Stomach (tissue), 9 donors: Measurements from ENCODE around the gene TMPRSS3. TPM values are rescaled to one million over a fixed set of nuclear protein-coding genes. Genes with fewer than 3 reads are reported as not detected.

Experiments
- DNase-seq, 2 donors: peaks; one replicate each; pipeline versions ENCODE4 v3.0.0 to v3.0.0-alpha.2; 2013 to 2019
- H3K27ac ChIP-seq, 5 donors: fragments of 200-600 bp in 4 of 5; sonication (generic) in 4 of 5; one replicate each; pipeline ENCODE4 v1.5.1; 2013 to 2019; ENCODE audit warnings: mild to moderate bottlenecking in 1 of 5, moderate library complexity in 1 of 5
- H3K27me3 ChIP-seq, 3 donors: fragments of 200-600 bp; sonication (generic); one replicate each; pipeline ENCODE4 v1.5.1; 2017 to 2019; ENCODE audit warnings: mixed run types in 1 of 3
- H3K36me3 ChIP-seq, 4 donors: fragments of 200-600 bp; sonication (generic); 1 replicate in 3 of 4; 2 replicates in 1 of 4; pipeline ENCODE4 v1.5.1; 2016 to 2019
- H3K4me1 ChIP-seq, 4 donors: fragments of 200-600 bp; sonication (generic); one replicate each; pipeline ENCODE4 v1.5.1; 2016 to 2019
- H3K4me3 ChIP-seq, 4 donors: fragments of 200-600 bp; sonication (generic) in 3 of 4; one replicate each; pipeline ENCODE4 v1.5.1; 2016 to 2019; ENCODE audit warnings: mild to moderate bottlenecking in 1 of 4
- H3K9me3 ChIP-seq, 4 donors: fragments of 200-600 bp; sonication (generic); one replicate each; pipeline ENCODE4 v1.5.1; 2016 to 2019
- CTCF ChIP-seq, 7 experiments: fragments of 450-650 bp in 4 of 7; fragments of 200-600 bp in 3 of 7; sonication (generic) in 3 of 7; IDR thresholded peaks; one replicate each; pipeline ENCODE4 v1.5.1; 2016 to 2019; ENCODE audit warnings: antibody characterized with exemption in 7 of 7, control low read depth in 2 of 7, mild to moderate bottlenecking in 1 of 7
- EP300 ChIP-seq: sonication (generic); formaldehyde crosslinking; IDR thresholded peaks from one replicate; pipeline ENCODE4 v1.6.1; 2017; ENCODE audit warnings: antibody characterized with exemption
- POLR2A ChIP-seq, 4 donors: fragments of 450-650 bp; IDR thresholded peaks; one replicate each; pipeline ENCODE4 v1.6.1; 2016; ENCODE audit warnings: antibody characterized with exemption in 4 of 4, control low read depth in 2 of 4, mild to moderate bottlenecking in 1 of 4, moderate library complexity in 1 of 4
- POLR2AphosphoS5 ChIP-seq, 3 donors: sonication (generic); formaldehyde crosslinking; IDR thresholded peaks; one replicate each; pipeline ENCODE4 v1.6.1; 2016; ENCODE audit warnings: antibody characterized with exemption in 3 of 3
- WGBS, 5 donors: extraction: QIAGEN DNeasy Blood & Tissue Kit in 3 of 5; methylation state at CpG; one replicate each; pipeline versions ENCODE4 v1.1.5 to v1.1.7; 2013 to 2018; 5-methylcytosine and 5-hydroxymethylcytosine counted together
- intact Hi-C: fragments of 100-400 bp; cut with DNase I; formaldehyde crosslinking; loops from one replicate; pipeline ENCODE4 v1.15.1; 2023; ENCODE audit warnings: low total_unique reads
- polyA plus RNA-seq, 3 donors: library from polyadenylated mRNA; stranded (reverse); fragments of 200-250 nt; gene quantifications; one replicate each; pipeline ENCODE4 v1.2.3, GENCODE V29; 2013
- total RNA-seq, 5 donors: library from RNA; depleted of rRNA; stranded (reverse); fragments of >200 nt; gene quantifications; one replicate each; pipeline versions ENCODE4 v1.1.0 to v1.2.3, GENCODE V29; 2014 to 2016
- donor health status: healthy with polysubstance abuse.
- donor health status: Bipolar disorder and iron deficiency.
- donor health status: healthy.

TMPRSS3 gene
- total and polyA plus RNA-seq, 8 donors: 0.45 to 37.9 (median 3.9) TPM; not detected in 1

DNA sequence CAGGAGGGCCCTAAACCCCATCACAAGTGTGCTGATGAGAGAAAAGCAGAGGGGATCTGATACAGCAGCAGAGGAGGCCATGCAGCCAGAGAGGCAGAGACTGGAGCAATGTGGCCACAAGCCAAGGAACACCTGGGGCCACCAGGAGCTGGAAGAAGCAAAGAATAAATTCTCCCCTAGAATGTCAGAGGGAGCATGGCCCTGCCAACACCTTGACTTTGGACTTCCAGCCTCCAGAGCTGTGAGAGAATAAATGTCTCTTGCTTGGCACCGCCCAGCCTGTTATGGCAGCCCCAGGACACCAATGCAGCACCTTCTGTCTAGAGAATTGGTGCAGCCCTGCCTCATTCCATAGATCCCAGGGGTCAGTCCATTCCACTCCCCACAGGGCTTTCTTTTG lies 33.2 kb upstream of the TMPRSS3 start:
- DNase-seq: no peak
- no peak overlapping the region for H3K27ac ChIP-seq
- H3K36me3 ChIP-seq: peaks cover 0 to 4% (median 0%) of the 10 kb centered on the region in 4 donors
- H3K4me1 ChIP-seq: peaks cover 0 to 5% (median 0%) of the 10 kb centered on the region in 4 donors
- peaks cover 0 to 19% (median 17%) of the 10 kb centered on the region in 4 donors for H3K9me3 ChIP-seq
- H3K27me3 ChIP-seq: peaks cover 0 to 40% (median 0%) of the 10 kb centered on the region in 3 donors
- TF ChIP-seq EP300: no peak
- no peak for TF ChIP-seq CTCF (IDR thresholded peaks at IDR 0.05)
- TF ChIP-seq POLR2AphosphoS5 (IDR thresholded peaks at IDR 0.05): no peak
- TF ChIP-seq POLR2A (IDR thresholded peaks at IDR 0.05): no peak
- intact Hi-C loops: no loop called here
- WGBS, 5 donors: 92 to 100% (median 98%) methylated on average over 1 of the region's 1 CpG
- H3K4me3 ChIP-seq: no peak overlapping the region

- no peak overlapping the region for H3K4me3 ChIP-seq
- H3K4me1 ChIP-seq: peaks cover 0 to 5% (median 0%) of the 10 kb centered on the region in 4 donors
- H3K27me3 ChIP-seq: peaks cover 0 to 45% (median 0%) of the 10 kb centered on the region in 3 donors
- H3K36me3 ChIP-seq: peaks cover 0 to 4% (median 0%) of the 10 kb centered on the region in 4 donors
- WGBS, 5 donors: 72 to 85% (median 77%) methylated on average over 7 to 10 of the region's 10 CpGs
- intact Hi-C loops: no loop called here
- no peak for DNase-seq
- TF ChIP-seq EP300: no peak
- no peak for TF ChIP-seq POLR2A (IDR thresholded peaks at IDR 0.05)
- H3K9me3 ChIP-seq: peaks cover 0 to 13% (median 11%) of the 10 kb centered on the region in 4 donors
- no peak overlapping the region for H3K27ac ChIP-seq
Observed at GRCh38 chr21:42427809-42428419, 32.1 kb upstream of the TMPRSS3 start.

- Histone ChIP-seq H3K9me3 (peaks cover 0 to 5% (median 2%) of the 10 kb centered on the region in 4 donors), H3K36me3 (peaks cover 0 to 1% (median 0%) of the 10 kb centered on the region in 4 donors), H3K27ac (no peak overlapping the region), H3K4me3 (no peak overlapping the region), H3K4me1 (peaks cover 0 to 5% (median 0%) of the 10 kb centered on the region in 4 donors), H3K27me3 (peaks cover 0 to 46% (median 0%) of the 10 kb centered on the region in 3 donors)
- DNase-seq: no peak
- intact Hi-C loops: no loop called here
- TF ChIP-seq EP300: no peak
- TF ChIP-seq POLR2AphosphoS5 (IDR thresholded peaks at IDR 0.05): no peak
- no peak for TF ChIP-seq CTCF (IDR thresholded peaks at IDR 0.05)
- TF ChIP-seq POLR2A (IDR thresholded peaks at IDR 0.05): no peak
- 82 to 90% (median 86%) methylated on average over 9 to 10 of the region's 10 CpGs for WGBS, 5 donors
Observed at GRCh38 chr21:42426876-42427480, 31.1 kb upstream of the TMPRSS3 start.

DNA sequence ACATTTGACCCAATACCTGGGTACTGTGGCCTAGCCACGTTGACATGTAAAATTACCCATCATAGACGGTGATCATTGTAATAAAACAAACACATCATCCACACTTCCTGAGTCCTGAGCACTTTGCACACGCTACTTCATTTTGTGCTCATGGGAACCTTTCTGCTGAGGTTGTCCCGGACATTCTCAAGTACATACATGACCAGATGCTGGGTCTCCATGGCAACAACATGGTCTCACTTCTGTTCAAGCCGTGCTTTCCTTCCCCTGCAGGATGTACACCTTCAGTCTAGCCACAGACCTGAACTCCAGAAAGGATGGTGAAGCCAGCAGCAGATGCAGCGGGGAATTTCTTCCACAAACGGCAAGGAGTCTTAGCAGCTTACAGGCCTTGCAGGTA lies 30.6 kb upstream of the TMPRSS3 start:
- intact Hi-C loops: no loop called here
- no peak overlapping the region for H3K4me3 ChIP-seq
- H3K27me3 ChIP-seq: peaks cover 0 to 48% (median 0%) of the 10 kb centered on the region in 3 donors
- TF ChIP-seq POLR2AphosphoS5 (IDR thresholded peaks at IDR 0.05) (no peak), CTCF (IDR thresholded peaks at IDR 0.05) (no peak), POLR2A (IDR thresholded peaks at IDR 0.05) (no peak), EP300 (no peak)
- H3K4me1 ChIP-seq: peaks cover 0 to 5% (median 0%) of the 10 kb centered on the region in 4 donors
- DNase-seq: peak in 1 of 2 donors; percentile 54
- no peaks in the 10 kb centered on the region for H3K36me3 ChIP-seq
- peaks cover 0 to 2% (median 0%) of the 10 kb centered on the region in 4 donors for H3K9me3 ChIP-seq
- WGBS, 5 donors: 73 to 87% (median 81%) methylated on average over 7 of the region's 7 CpGs
- H3K27ac ChIP-seq: no peak overlapping the region
